Astrocyte of the cerebellum (primary cell): ENCODE results near the gene PPM1B.
"Not testable (repeated sequence)": the region's sequence is repeated elsewhere in the genome, so short reads cannot be mapped to it uniquely, and the experiment has no call there.

Experiments
- DNase-seq: peaks from one replicate; pipeline ENCODE4 v3.0.0-alpha.2; 2011; ENCODE audit warnings: low read depth
- H3K4me3 ChIP-seq: 2 replicates; pipeline ENCODE4 v1.5.1; 2011; ENCODE audit warnings: mild to moderate bottlenecking, low read depth, low read length, moderate library complexity
- CTCF ChIP-seq: IDR thresholded peaks from 2 replicates; pipeline ENCODE4 v1.5.1; 2012; ENCODE audit warnings: low read length, low read depth, moderate library complexity, mild to moderate bottlenecking; ENCODE audit errors: missing control alignments
- in situ Hi-C: cut with HindIII; loops from 2 replicates; pipeline ENCODE4 v1.10.0; 2017; ENCODE audit warnings: low sequenced_read_pairs

Gene PPM1B

GRCh38 chr2:44130441-44130840, 38.2 kb upstream of the PPM1B start:
- no peak for DNase-seq
- no peak for TF ChIP-seq CTCF
- in situ Hi-C loops, result no loop called here

GRCh38 chr2:44131177-44131576, 37.5 kb upstream of the PPM1B start:
- no peak for TF ChIP-seq CTCF
- DNase-seq, result no peak
- in situ Hi-C loops, result no loop called here
- H3K4me3 ChIP-seq, result no peak overlapping the region

More at GRCh38 chr2:44130441-44130840, 38.2 kb upstream of the PPM1B start:
- H3K4me3 ChIP-seq, result no peak overlapping the region

- in situ Hi-C loops, DNase-seq, H3K4me3 ChIP-seq: not testable (repeated sequence)
Measured at GRCh38 chr2:44133602-44134001, 35.1 kb upstream of the PPM1B start.

GRCh38 chr2:44134848-44135247, 33.8 kb upstream of the PPM1B start:
- no peak for TF ChIP-seq CTCF
- in situ Hi-C loops, result no loop called here
- DNase-seq, result no peak
- no peak overlapping the region for H3K4me3 ChIP-seq

GRCh38 chr2:44135296-44135695, 33.4 kb upstream of the PPM1B start:
- DNase-seq, result no peak
- no peak overlapping the region for H3K4me3 ChIP-seq
- in situ Hi-C loops, result no loop called here
- TF ChIP-seq CTCF, result no peak

- in situ Hi-C loops, result no loop called here
- TF ChIP-seq CTCF, result no peak
- no peak overlapping the region for H3K4me3 ChIP-seq
- no peak for DNase-seq
Measured at GRCh38 chr2:44135771-44136170, 32.9 kb upstream of the PPM1B start.

- DNase-seq, result no peak
- no peak overlapping the region for H3K4me3 ChIP-seq
- in situ Hi-C loops, result no loop called here
- TF ChIP-seq CTCF, result no peak
Measured at GRCh38 chr2:44136252-44136651, 32.4 kb upstream of the PPM1B start.
